GM21786 (cell line): ENCODE results near the gene MBP.
A peak's percentile ranks its signal among the peaks of the same experiment; 100 is the strongest.

Experiments
- ATAC-seq: cut with Tn5 transposase; IDR thresholded peaks from one replicate; pipeline ENCODE4 v1.9.1; 2021; ENCODE audit not compliant: unreplicated experiment

MBP gene

GRCh38 chr18:77116201-77117080, 16.1 kb downstream of the MBP start:
- no peak for ATAC-seq

GRCh38 chr18:77115192-77115953, 17.2 kb downstream of the MBP start:
- peak; percentile 3 for ATAC-seq

DNA sequence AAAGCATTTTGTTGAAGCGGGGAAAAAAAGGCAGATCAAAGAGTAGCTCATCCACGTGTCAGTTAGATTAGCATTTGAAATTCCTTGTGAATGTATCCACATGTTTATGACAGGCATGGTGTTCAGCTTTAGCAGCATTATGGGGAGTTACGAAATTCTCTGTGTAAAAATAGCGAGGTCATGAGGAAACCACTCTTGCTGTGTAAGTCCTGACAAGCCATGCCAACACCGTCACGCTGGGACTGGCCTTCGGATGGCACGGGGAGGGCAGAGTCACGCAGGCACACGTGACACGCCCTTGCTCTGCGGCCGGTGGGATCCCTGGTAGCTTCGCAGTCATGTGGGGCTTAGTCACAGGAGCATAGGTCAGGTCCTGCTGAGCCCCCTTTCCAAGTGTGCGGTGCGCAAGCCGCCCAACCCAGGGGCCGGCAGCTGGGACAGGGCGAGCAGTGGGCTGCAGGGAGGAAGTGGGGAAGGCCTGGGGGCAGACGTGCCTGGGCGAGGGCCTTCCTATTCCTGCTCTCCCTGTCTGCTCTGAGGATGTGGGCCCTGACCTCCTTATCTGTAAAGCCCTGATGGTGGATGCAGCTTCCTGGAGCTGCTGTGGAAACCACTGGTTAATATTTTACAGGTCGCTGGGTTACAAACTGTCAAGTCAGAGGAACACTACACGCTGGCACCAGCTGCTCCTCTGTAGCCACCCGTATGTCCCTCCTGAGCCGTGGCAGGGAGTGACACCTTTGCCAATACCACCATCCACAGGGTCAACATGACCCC, 18.0 kb downstream of the MBP start:
- peak; percentile 91 for ATAC-seq

DNA sequence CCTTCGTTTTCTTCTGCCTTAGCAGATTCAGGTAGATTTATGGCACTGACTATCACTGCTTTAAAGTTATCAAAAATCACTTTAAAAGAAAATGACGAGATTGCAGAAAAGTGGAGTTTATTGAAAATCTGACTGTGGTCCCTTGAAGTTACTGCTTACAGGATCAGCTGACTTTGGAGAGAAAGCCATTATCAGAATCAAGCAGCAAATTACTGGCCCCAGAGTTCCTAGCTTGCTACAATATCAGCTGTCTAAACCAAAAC, 18.5 kb downstream of the MBP start:
- ATAC-seq = no peak

- no peak for ATAC-seq
Measured at GRCh38 chr18:77113361-77114151, 19.0 kb downstream of the MBP start.

GRCh38 chr18:77112747-77113092, 19.9 kb downstream of the MBP start:
- no peak for ATAC-seq

- no peak for ATAC-seq
Measured at GRCh38 chr18:77111951-77112746, 20.4 kb downstream of the MBP start.

GRCh38 chr18:77111449-77111848, 21.1 kb downstream of the MBP start:
- ATAC-seq = no peak

DNA sequence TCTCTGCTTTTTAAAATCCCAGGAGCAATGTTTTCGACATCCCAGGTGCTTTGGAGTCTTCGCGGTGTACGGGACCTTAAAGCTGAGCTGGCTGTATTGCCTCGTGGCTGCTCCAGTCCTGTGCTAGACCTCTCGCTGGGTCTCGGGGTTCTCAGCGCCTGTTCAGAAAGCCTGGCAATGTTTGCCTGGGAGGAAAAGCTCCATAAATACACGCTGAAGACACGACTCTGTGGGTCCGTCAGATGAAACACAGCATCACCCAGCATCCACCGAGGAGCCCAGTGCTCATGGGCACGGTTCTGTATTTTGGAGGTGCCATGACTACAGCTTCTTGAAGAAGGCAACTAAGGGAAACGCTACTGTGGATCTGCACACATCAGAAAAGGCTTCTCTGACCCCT, 21.6 kb downstream of the MBP start:
- ATAC-seq = no peak

- ATAC-seq = no peak
Measured at GRCh38 chr18:77110400-77110799, 22.2 kb downstream of the MBP start.

- no peak for ATAC-seq
Measured at GRCh38 chr18:77109648-77110019, 22.9 kb downstream of the MBP start.

- ATAC-seq = no peak
Measured at GRCh38 chr18:77108821-77109647, 23.5 kb downstream of the MBP start.

- peak; percentile 70 for ATAC-seq
Measured at GRCh38 chr18:77108001-77108692, 24.4 kb downstream of the MBP start.

- no peak for ATAC-seq
Measured at GRCh38 chr18:77107292-77107691, 25.3 kb downstream of the MBP start.

DNA sequence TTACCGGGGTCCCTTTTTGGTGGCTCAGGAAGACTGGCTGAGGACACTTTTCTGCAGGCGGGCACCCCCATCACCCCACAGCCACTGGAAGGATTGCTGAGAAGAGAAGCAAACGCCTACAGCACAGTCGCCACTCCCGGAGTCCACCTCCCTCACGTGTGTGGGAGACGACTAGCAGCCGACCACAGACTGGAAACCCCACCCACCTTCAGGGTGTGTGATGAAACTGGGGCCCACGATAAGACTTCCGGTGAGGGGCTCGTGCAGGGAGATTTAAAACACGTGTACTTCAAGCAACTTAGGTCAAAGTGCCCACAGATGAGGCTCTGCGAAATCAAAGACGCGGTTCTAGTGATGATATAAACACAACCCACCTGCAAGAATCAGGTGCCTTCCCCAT, 26.3 kb downstream of the MBP start:
- ATAC-seq = no peak

GRCh38 chr18:77105680-77106079, 26.9 kb downstream of the MBP start:
- ATAC-seq = no peak

DNA sequence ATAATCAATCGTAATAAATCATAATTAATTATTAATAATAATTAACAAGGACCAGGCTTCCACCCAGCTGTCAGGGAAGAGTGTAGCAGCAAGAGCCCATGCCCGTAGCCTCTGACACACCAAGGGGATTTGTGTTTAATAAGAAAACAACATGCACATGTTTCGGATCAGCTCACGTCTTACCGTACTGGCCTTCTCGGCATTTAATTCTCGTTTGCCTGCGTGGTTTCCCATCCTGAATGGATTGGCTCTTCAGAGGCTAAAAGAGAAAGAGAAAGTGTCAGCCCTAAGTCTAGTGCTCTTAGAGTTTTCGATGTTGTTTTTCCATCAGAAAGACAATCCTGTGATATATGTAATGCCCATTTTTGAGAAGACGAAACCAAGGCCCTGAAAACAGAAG, 27.6 kb downstream of the MBP start:
- ATAC-seq = no peak

DNA sequence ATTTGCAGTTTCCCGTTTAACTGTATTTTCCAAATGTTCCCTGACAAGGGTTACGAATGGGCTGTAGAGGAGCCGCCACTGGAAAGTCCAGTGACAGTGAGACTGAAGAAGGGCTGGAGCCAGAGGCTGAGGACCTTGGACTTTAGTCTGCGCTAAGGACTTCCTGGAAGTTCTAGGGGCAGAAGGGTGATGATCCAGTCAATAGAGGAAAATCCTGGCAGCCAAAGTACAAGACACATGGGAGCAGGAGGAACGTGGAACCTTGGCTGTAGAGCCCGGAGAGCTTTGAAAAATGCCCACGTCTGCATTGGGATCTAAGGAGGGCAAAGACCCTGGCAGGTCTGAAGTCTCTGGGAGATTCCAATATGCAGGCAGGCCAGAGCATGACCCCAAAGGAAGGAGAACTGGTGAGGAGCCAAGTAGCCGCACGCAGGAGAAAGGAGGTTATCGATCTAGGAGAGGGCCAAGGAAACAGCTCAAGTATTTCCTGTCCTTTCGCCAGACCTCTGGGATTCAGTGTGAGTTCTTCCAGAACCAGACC, 28.5 kb downstream of the MBP start:
- ATAC-seq = no peak
